GOT3 (cell line): ENCODE measurements around the gene ZFR.

Experiments used
- DNase-seq: peaks from one replicate; lab custom pipeline; 2025; ENCODE audit warnings: mixed read lengths; lab: John Stamatoyannopoulos, UW

The ZFR gene

GRCh38 chr5:32444431-32445286 lies at the start of gene ZFR:
Gene ZFR, minus strand, starts transcription at chr5:32444740. Its CDS starts 82 bp downstream, at chr5:32444658.
- DNase-seq, result peak; percentile 80

GRCh38 chr5:32490972-32491557 lies 46.5 kb upstream of the ZFR start:
- DNase-seq, result no peak

GRCh38 chr5:32489791-32490562 lies 45.4 kb upstream of the ZFR start:
- DNase-seq, result peak; percentile 35

GRCh38 chr5:32487424-32487823 lies 42.9 kb upstream of the ZFR start:
- DNase-seq, result no peak

- DNase-seq, result no peak
Observed at GRCh38 chr5:32487008-32487407, 42.5 kb upstream of the ZFR start.

- DNase-seq, result no peak
Observed at GRCh38 chr5:32482193-32482592, 37.7 kb upstream of the ZFR start.

GRCh38 chr5:32479096-32479495 lies 34.6 kb upstream of the ZFR start:
- no peak for DNase-seq

GRCh38 chr5:32476891-32477290 lies 32.4 kb upstream of the ZFR start:
- DNase-seq, result no peak

- no peak for DNase-seq
Observed at GRCh38 chr5:32475334-32476097, 31.0 kb upstream of the ZFR start.

GRCh38 chr5:32474209-32474854 lies 29.8 kb upstream of the ZFR start:
- no peak for DNase-seq

GRCh38 chr5:32473072-32473471 lies 28.5 kb upstream of the ZFR start:
- DNase-seq, result no peak

- no peak for DNase-seq
Observed at GRCh38 chr5:32471784-32472183, 27.2 kb upstream of the ZFR start.

- DNase-seq, result no peak
Observed at GRCh38 chr5:32465076-32465475, 20.5 kb upstream of the ZFR start.

GRCh38 chr5:32462618-32463017 lies 18.1 kb upstream of the ZFR start:
- DNase-seq, result no peak

- DNase-seq, result no peak
Observed at GRCh38 chr5:32461441-32462120, 17.0 kb upstream of the ZFR start.

GRCh38 chr5:32460702-32461101 lies 16.2 kb upstream of the ZFR start:
- no peak for DNase-seq

GRCh38 chr5:32458880-32459495 lies 14.4 kb upstream of the ZFR start:
- no peak for DNase-seq

GRCh38 chr5:32455311-32455710 lies 10.8 kb upstream of the ZFR start:
- DNase-seq, result no peak

- DNase-seq, result no peak
Observed at GRCh38 chr5:32454821-32455220, 10.3 kb upstream of the ZFR start.

- no peak for DNase-seq
Observed at GRCh38 chr5:32453916-32454315, 9.4 kb upstream of the ZFR start.
